Measurements from ENCODE around the gene SH3PXD2A.

Gene SH3PXD2A

DNA sequence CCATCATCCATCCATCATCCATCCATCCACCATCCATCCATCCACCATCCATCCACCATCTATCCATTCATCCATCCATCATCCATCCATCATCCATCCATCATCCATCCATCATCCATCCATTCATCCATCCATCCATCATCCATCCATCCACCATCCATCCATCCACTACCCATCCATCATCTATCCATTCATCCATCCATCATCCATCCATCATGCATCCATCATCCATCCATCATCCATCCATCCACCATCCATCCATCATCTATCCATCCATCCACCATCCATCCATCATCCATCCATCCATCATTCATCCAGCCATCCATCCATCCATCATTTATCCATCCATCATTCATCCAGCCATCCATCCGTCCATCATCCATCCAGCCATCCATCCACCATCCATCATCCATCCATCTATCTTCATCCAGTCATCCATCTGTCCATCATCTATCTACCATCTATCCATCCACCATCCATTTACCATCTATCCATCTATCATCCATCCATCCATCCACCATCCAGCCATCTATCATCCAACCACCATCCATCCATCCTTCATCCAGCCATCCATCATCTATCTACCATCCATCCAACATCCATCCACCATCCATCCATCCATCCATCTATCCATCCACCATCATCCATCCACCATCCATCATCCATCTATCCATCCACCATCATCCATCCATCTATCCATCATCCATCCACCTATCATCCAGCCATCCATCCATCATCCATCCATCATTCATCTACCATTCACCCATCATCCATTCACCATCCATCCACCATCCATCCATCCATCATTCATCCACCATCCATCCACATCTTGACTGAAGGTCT, 153.8 kb downstream of the SH3PXD2A start:
- no peak overlapping the region for H3K4me3 ChIP-seq
- H3K27ac ChIP-seq = no peak overlapping the region
- TF ChIP-seq, protein P1, sequence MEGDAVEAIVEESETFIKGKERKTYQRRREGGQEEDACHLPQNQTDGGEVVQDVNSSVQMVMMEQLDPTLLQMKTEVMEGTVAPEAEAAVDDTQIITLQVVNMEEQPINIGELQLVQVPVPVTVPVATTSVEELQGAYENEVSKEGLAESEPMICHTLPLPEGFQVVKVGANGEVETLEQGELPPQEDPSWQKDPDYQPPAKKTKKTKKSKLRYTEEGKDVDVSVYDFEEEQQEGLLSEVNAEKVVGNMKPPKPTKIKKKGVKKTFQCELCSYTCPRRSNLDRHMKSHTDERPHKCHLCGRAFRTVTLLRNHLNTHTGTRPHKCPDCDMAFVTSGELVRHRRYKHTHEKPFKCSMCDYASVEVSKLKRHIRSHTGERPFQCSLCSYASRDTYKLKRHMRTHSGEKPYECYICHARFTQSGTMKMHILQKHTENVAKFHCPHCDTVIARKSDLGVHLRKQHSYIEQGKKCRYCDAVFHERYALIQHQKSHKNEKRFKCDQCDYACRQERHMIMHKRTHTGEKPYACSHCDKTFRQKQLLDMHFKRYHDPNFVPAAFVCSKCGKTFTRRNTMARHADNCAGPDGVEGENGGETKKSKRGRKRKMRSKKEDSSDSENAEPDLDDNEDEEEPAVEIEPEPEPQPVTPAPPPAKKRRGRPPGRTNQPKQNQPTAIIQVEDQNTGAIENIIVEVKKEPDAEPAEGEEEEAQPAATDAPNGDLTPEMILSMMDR (IDR thresholded peaks at IDR 0.05) = no peak
- DNase-seq (ENCODE audit: low spot score) = no peak

DNA sequence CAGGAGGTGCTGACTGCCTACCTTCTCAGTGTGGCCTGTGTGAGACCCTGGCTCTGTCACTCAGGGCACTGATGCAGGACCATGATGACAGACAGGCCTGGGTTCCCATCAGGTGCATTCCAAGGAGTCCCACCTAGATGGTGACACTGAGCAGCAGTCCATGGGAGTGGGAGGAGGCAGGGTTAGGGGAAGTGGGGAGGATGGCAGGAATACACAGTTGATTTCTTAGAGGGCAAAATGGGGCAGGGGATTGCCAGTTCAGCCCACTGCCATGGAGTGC, 155.0 kb downstream of the SH3PXD2A start:
- no peak overlapping the region for H3K27ac ChIP-seq
- TF ChIP-seq, protein P1 (IDR thresholded peaks at IDR 0.05) = no peak
- no peak for DNase-seq (ENCODE audit: low spot score)
- H3K4me3 ChIP-seq = no peak overlapping the region

DNA sequence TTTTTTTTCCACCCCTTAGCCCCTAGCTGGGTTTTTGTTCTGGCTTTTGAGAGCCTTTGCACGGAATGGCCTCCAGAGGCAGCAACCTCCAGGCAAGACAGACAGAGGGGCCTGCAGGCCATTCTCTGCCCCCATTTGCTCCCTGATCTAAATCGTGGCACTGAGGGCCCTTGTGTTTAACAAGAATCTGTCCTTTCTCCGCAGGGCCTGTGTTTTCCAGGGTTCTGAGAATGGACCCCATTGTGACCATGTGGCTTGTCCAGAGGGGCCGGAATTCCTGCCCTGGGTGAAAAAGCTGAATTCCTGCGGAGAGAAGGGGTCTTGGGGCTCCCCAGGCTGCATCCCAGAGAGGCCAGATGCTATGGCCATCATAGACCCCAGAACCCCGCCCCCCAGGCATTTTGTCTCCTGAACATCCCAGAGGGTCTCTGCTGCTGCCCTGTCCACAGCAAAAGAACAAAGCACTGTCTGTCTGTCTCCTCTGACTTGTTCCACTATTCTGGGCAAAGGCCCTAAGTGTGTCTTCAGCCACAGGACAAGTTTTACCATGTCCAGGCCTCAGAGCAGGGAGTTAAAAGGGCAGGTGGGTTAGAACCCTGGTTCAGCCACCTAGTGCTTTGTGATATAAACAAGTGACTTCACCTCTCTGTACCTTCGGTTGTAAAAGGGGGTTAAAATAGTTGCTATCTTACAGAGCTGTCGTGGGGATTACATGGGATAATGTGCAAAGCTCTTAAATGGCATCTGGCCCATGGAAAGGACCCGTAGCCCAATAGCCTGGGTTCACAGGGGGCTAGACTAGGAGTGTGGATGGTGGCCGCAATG, 155.6 kb downstream of the SH3PXD2A start:
- Histone ChIP-seq H3K4me3 (no peak overlapping the region), H3K27ac (no peak overlapping the region)
- DNase-seq (ENCODE audit: low spot score) = no peak
- TF ChIP-seq, protein P1 (IDR thresholded peaks at IDR 0.05) = no peak

DNA sequence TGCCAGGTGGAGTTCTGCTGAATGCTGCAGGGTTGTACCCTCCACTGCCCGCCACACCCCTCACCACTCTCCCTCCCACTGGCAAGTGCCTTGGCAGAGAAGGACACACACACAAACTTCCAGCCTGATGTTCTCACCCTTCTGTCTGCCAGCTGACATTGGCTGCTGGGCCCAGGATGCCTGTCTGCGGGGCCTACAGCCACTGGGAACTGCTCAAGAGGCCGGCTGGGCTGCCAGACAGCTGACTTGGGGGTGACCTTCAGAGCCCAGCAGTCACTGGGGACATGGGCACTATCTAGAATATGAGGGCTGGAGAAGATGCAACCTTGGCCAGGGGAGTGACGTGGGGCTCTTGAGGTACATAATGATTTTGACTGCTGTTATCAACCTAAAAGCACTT, 157.1 kb downstream of the SH3PXD2A start:
- DNase-seq (ENCODE audit: low spot score) = no peak
- TF ChIP-seq, protein P1 (IDR thresholded peaks at IDR 0.05) = no peak
- no peak overlapping the region for H3K4me3 ChIP-seq
- H3K27ac ChIP-seq = peak overlapping the region in 1 of 2 donors; percentile 51

DNA sequence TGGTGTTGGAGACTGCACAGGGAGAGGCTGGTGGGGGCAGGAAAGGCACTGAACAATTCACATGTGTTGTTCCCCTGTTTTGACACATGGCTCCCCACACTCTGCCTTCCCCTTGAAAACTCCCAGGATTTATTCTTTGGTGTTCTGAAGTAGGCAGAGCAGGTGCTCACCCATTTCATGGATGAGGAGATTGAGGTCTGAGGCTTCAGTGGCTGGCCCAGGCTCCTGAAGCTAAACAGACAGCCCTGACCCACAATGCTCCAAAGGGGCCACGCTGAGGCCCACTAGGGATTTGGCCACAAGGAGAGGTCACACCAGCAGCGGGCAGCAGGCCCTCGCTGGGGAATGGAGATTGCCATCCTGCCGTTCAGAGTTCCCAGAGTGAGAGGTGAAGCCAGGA, 157.6 kb downstream of the SH3PXD2A start:
- no peak for DNase-seq (ENCODE audit: low spot score)
- TF ChIP-seq, protein P1 (IDR thresholded peaks at IDR 0.05) = no peak
- Histone ChIP-seq H3K4me3 (no peak overlapping the region), H3K27ac (peak overlapping the region in 1 of 2 donors; percentile 51)

DNA sequence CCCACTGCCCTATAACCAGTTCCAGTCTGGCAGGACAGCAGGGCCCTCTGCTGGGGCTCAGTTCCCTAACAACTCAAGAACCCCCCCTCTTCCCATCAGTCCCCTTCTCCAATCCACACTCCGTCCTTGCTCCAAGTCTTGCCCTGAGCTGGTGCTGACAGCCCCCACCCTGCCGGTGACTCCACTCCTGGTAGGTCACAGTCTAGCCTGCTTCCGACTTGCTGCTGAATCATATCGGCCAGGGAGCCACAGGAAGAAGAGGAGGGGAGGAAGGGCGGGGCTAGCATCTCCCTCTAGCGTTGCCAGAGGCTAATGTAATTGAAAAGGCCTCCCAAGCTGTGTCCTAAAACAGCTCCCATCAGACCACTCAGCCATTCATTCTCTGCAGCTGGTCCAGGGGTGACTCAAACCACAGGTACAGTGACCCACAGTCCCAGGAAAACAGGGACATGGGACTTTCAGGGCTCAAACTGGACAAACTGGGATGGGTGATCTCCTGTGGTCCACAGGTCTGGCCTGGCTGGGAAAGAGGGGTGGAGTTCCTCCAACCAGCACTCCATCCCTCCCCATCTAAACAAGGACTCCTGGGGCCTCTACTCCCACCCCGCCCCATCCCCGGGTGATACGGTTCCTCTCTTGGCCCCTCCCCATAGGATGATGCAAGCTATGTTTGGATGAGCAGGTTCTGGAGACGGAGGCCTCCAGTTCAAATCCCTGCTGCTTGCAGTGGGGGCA, 158.8 kb downstream of the SH3PXD2A start:
- peak; percentile 91 for DNase-seq (ENCODE audit: low spot score)
- Histone ChIP-seq H3K4me3 (peak overlapping the region; percentile 5), H3K27ac (peak overlapping the region; percentile 75 to 89)
- TF ChIP-seq, protein P1 (IDR thresholded peaks at IDR 0.05) = no peak
